GM12873 (cell line): ENCODE measurements around the gene ZBTB18.

Experiments used
- CTCF ChIP-seq: IDR thresholded peaks from 2 replicates; pipeline ENCODE4 v1.5.1; 2012; ENCODE audit warnings: low read depth, mild to moderate bottlenecking, moderate library complexity, low read length, control low read depth; ENCODE audit not compliant: insufficient read depth; ENCODE audit errors: missing control alignments

The ZBTB18 gene

GRCh38 chr1:244065960-244066388, 14.9 kb downstream of the ZBTB18 start:
- TF ChIP-seq CTCF, result no peak

GRCh38 chr1:244066954-244067716, 16.1 kb downstream of the ZBTB18 start:
- no peak for TF ChIP-seq CTCF

GRCh38 chr1:244067893-244068292, 16.8 kb downstream of the ZBTB18 start:
- no peak for TF ChIP-seq CTCF

- TF ChIP-seq CTCF, result no peak
These were observed 17.5 kb downstream of the ZBTB18 start for GRCh38 chr1:244068567-244068966.

- no peak for TF ChIP-seq CTCF
These were observed 18.3 kb downstream of the ZBTB18 start for GRCh38 chr1:244069326-244069898.

- no peak for TF ChIP-seq CTCF
These were observed 23.6 kb downstream of the ZBTB18 start for GRCh38 chr1:244074559-244075171.

GRCh38 chr1:244075247-244075722, 24.2 kb downstream of the ZBTB18 start:
- no peak for TF ChIP-seq CTCF
